Measurements from ENCODE around the gene EHHADH. TPM values are rescaled to one million over a fixed set of nuclear protein-coding genes. Genes with fewer than 3 reads are reported as not detected.
A peak's percentile ranks its signal among the peaks of the same experiment; 100 is the strongest.
"Not testable (repeated sequence)": the region's sequence is repeated elsewhere in the genome, so short reads cannot be mapped to it uniquely, and the experiment has no call there.

Gene EHHADH
- total and polyA plus RNA-seq, 2 of the 13 experiments (the other 11 are each of a cell fraction or from before 2014, with no cell fraction given): 14.5 to 38.9 TPM

DNA sequence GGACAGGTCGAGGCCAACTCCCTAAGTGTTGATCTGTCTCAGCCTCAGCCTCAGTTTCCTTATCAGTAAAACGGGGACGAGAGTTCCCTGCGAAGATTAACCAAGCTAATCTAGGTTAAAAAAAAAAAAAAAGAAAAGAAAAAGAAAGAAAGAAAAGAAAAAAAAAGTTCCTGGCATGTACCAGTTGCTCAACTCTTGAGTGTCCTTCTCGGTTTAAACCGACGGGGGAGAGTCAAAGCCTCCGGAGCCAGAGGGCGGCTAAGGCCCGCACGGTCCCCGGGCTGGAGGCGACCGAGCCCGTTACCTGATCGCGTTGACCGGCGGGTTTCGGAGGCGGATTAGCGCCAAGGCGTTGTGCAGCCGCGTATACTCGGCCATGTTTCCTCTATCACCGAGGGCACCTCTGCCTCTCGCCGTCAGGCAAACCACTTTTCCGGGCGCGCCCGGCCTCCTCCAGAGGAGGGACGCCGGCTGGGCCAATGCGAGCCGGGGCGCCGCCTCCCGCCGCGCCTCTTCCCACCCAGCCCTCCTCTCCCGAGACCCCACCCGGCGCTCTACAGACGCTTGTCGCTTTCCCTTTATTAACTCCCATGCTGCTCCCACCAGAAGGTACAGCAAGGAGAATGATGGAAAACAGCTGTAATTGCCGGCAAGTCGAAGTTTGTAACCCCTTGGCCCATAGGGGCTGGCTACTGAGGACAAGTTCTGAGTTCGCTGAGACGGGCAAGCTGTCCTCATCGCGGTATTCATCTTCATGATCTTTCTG, at the start of gene EHHADH (continued):
- TF ChIP-seq, protein P1, sequence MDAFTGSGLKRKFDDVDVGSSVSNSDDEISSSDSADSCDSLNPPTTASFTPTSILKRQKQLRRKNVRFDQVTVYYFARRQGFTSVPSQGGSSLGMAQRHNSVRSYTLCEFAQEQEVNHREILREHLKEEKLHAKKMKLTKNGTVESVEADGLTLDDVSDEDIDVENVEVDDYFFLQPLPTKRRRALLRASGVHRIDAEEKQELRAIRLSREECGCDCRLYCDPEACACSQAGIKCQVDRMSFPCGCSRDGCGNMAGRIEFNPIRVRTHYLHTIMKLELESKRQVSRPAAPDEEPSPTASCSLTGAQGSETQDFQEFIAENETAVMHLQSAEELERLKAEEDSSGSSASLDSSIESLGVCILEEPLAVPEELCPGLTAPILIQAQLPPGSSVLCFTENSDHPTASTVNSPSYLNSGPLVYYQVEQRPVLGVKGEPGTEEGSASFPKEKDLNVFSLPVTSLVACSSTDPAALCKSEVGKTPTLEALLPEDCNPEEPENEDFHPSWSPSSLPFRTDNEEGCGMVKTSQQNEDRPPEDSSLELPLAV (CRISPR knock-in tag; conservative IDR thresholded peaks at IDR 0.05; ENCODE audit: low read depth): no peak
- TF ChIP-seq ERF (CRISPR knock-in tag; IDR thresholded peaks at IDR 0.05) (peak; percentile 65), ZNF891 (CRISPR knock-in tag; IDR thresholded peaks at IDR 0.05) (peak; percentile 86)

DNA sequence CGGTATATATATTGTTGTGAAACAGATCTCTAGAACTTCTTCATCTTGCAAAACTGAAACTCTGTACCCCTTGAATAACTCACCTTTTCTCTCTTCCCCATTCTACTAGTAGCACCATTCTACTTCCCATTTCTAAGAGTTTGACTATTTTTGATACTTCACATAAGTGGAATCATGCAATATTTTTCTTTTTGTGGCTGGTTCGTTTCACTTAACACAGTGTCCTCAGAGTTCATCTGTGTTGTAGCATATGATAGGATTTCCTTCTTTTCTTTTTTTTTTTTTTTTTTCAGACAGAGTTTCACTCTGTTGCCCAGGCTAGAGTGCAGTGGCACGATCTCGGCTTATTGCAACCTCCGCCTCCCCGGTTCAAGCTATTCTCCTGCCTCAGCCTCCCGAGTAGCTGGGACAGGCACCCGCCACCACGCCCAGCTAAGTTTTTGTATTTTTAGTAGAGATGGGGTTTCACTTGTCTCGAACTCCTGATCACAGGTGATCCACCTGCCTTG, 46.1 kb upstream of the EHHADH start:
- H3K4me2 ChIP-seq (ENCODE audit: low read depth, low read length); H3K27ac ChIP-seq (ENCODE audit: extremely low read length, insufficient read depth, low read length); ATAC-seq; CTCF ChIA-PET (ENCODE audit: low intra/inter-chr PET ratio, low total read pairs); BruUV-seq (replicated peaks); H4K20me1 ChIP-seq (ENCODE audit: insufficient read depth, low read length); H2AFZ ChIP-seq (ENCODE audit: low read length); DNase-seq (ENCODE audit: low spot score); FAIRE-seq; POLR2A ChIA-PET; H3K36me3 ChIP-seq (replicated peaks in 1 of 2; ENCODE audit: control insufficient read depth in 1 of 2, insufficient read depth in 2 of 2, low read length in 2 of 2); H3K4me1 ChIP-seq (ENCODE audit: insufficient read depth, low read length); H3K27me3 ChIP-seq (ENCODE audit: control insufficient read depth in 1 of 2, insufficient read depth in 2 of 2, low read length in 2 of 2); intact Hi-C loops (cut with micrococcal nuclease; ENCODE audit: unreplicated experiment); in situ Hi-C loops (cut with HindIII; ENCODE audit: extremely low pct_ligation_motif_present, low pct_unique_long_range_greater_than_20kb); H3K4me3 ChIP-seq (replicated peaks in 1 of 3; ENCODE audit: insufficient read depth in 1 of 3, low read depth in 2 of 3, low read length in 3 of 3); H3K79me2 ChIP-seq (ENCODE audit: insufficient read depth, low read length); H3K9ac ChIP-seq (ENCODE audit: insufficient read depth, low read depth, low read length); H3K9me3 ChIP-seq (ENCODE audit: low read length): not testable (repeated sequence)
- WGBS (ENCODE audit: low lambda C conversion rate): 97% methylated on average over 10 of the region's 10 CpGs

DNA sequence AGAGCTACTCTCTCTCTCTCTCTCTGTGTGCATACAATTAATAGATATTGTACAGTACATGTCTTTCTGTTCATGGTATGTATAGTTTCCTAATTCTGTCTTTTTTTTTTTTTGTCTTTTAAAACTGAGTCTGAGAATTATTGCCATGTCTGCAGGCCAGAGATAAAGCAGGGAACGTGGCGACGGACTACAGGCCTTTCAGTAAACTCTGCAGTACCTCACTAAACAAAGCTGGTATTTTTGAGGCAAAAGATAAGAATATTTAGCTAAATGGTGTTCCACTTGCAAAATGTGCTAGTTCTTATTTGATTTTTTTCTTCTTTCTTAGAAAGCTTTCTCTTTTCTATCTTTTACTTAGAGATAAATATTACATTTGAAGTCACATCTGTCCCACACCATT, 44.0 kb upstream of the EHHADH start:
- intact Hi-C loops (cut with micrococcal nuclease; ENCODE audit: unreplicated experiment): no loop called here
- CTCF ChIA-PET (ENCODE audit: low intra/inter-chr PET ratio, low total read pairs): no interaction called here
- no TSS peak for BruUV-seq (replicated peaks)
- Histone ChIP-seq H3K36me3 (replicated peaks in 1 of 2; ENCODE audit: control insufficient read depth in 1 of 2, insufficient read depth in 2 of 2, low read length in 2 of 2) (no peaks in the 10 kb centered on the region), H3K9ac (ENCODE audit: insufficient read depth, low read depth, low read length) (no peak overlapping the region), H3K4me3 (replicated peaks in 1 of 3; ENCODE audit: insufficient read depth in 1 of 3, low read depth in 2 of 3, low read length in 3 of 3) (no peak overlapping the region), H3K4me1 (ENCODE audit: insufficient read depth, low read length) (no peaks in the 10 kb centered on the region), H3K79me2 (ENCODE audit: insufficient read depth, low read length) (no peaks in the 10 kb centered on the region), H4K20me1 (ENCODE audit: insufficient read depth, low read length) (no peaks in the 10 kb centered on the region), H2AFZ (ENCODE audit: low read length) (no peak overlapping the region), H3K27ac (ENCODE audit: extremely low read length, insufficient read depth, low read length) (no peak overlapping the region), H3K4me2 (ENCODE audit: low read depth, low read length) (no peak overlapping the region), H3K9me3 (ENCODE audit: low read length) (no peaks in the 10 kb centered on the region), H3K27me3 (ENCODE audit: control insufficient read depth in 1 of 2, insufficient read depth in 2 of 2, low read length in 2 of 2) (no peaks in the 10 kb centered on the region; a peak in 1 of 5 replicates)
- ATAC-seq (no peak), DNase-seq (ENCODE audit: low spot score) (no peak), FAIRE-seq (no peak)
- in situ Hi-C loops (cut with HindIII; ENCODE audit: extremely low pct_ligation_motif_present, low pct_unique_long_range_greater_than_20kb): no loop called here
- WGBS (ENCODE audit: low lambda C conversion rate): 99% methylated on average over 3 of the region's 3 CpGs
- POLR2A ChIA-PET: no interaction called here
- TF ChIP-seq, protein P2, sequence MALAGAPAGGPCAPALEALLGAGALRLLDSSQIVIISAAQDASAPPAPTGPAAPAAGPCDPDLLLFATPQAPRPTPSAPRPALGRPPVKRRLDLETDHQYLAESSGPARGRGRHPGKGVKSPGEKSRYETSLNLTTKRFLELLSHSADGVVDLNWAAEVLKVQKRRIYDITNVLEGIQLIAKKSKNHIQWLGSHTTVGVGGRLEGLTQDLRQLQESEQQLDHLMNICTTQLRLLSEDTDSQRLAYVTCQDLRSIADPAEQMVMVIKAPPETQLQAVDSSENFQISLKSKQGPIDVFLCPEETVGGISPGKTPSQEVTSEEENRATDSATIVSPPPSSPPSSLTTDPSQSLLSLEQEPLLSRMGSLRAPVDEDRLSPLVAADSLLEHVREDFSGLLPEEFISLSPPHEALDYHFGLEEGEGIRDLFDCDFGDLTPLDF (CRISPR knock-in tag; IDR thresholded peaks at IDR 0.05): no peak
- no peak for TF ChIP-seq MED8 (CRISPR knock-in tag; IDR thresholded peaks at IDR 0.05; ENCODE audit: insufficient replicate concordance)
- no peak for TF ChIP-seq NR2C2 (CRISPR knock-in tag; IDR thresholded peaks at IDR 0.05; ENCODE audit: borderline replicate concordance)
- TF ChIP-seq ZFP90 (CRISPR knock-in tag; IDR thresholded peaks at IDR 0.05; ENCODE audit: borderline replicate concordance): no peak
- TF ChIP-seq ZSCAN31 (CRISPR knock-in tag; IDR thresholded peaks at IDR 0.05; ENCODE audit: low read depth): no peak
- TF ChIP-seq, protein P3, sequence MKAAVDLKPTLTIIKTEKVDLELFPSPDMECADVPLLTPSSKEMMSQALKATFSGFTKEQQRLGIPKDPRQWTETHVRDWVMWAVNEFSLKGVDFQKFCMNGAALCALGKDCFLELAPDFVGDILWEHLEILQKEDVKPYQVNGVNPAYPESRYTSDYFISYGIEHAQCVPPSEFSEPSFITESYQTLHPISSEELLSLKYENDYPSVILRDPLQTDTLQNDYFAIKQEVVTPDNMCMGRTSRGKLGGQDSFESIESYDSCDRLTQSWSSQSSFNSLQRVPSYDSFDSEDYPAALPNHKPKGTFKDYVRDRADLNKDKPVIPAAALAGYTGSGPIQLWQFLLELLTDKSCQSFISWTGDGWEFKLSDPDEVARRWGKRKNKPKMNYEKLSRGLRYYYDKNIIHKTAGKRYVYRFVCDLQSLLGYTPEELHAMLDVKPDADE (CRISPR knock-in tag; IDR thresholded peaks at IDR 0.05): no peak
